ENCODE data around the gene RABGGTB. TPM values are rescaled to one million over a fixed set of nuclear protein-coding genes. Genes with fewer than 3 reads are reported as not detected.

The RABGGTB gene
- total RNA-seq: 93.0 and 104 TPM in 2 replicates

DNA sequence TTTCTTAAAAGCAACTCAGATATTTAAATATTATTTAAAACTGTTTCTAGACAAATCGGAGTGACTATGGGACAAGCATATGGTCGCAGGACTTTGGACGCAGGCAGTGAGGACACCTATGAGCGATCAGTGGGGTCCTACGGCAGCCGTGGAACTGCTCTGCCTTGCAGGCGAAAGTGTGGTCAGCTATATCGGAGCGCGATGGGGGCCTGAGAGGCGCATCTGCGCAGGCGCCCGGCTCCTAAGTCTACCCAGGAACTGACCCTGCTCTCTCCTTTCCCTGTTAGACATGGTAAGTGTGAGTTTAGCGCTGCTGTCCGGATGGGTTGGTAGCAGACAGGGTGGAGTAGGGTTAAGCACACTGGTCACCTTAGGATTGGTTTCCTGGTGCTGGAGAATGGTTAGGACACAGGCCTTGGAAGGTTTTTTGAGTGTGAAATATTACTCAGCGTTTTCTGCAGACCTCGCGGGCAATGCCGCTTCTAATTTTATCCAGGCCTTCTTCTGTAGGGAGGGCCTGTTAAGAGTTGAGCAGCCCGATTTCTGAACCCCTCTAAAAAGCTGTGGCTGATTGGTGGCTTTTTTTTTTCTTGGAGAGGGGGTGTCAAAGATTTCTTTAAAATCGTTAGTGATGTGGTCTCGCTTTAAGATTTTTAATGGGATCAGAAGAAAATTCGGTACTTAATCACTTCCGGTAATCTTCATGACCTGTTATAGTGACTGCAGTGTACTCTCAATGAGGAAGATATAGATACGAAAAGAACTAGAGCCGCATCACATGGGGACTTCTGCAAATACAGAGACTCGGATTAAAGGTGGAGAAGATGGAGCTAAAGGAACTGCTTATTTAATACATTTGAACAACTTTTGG, at the start of gene RABGGTB:
TSS of gene RABGGTB (plus strand) at position 274 of the 871 bp plus-strand sequence. CDS start at position 290, 16 bp downstream.

DNA sequence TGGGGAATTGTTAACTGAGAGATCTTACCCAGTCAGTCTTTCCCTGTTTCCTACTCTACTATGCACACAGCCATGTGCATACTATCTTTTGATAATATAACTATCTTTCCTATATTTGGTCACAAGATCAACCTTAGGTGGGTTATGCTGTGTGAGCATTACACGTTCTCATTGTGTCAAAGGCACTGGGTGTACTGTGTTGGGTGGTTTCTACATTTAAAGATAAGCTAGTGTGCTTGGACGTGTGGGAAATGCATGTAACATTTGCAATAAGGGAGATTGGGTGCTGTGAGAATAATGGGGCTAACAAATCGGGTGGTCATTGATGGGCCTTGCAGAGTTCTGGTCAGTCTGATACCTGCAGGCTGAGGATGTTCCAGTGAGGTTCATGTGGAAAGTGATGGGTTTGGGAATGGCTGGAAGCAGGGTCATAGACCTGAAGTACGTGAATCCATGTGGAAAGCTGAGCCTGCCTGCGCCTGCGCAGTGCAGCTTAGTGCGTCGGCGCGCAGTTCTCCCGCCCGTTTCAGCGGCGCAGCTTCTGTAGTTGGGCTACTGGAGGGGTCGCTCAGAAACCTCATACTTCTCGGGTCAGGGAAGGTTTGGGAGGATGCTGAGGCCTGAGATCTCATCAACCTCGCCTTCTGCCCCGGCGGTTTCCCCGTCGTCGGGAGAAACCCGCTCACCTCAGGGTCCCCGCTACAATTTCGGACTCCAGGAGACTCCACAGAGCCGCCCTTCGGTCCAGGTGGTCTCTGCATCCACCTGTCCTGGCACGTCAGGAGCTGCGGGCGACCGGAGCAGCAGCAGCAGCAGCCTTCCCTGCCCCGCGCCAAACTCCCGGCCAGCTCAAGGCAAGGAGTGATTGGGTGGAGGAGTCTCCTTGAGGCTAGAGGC, 10.6 kb downstream of the RABGGTB start, which contains the start of gene MSH4:
TSS of gene MSH4 (plus strand) at position 507 of the 897 bp plus-strand sequence. CDS start at position 611, 104 bp downstream.

Small RNA genes lying within 50 kb of the gene (small RNA-seq; reads per million reads assigned to genes)
- gene SNORD45A: not detected
- gene SNORD45B: not detected
- gene SNORD45C: not detected

Other genes starting within 250 kb of the RABGGTB start
- not detected in 2 replicates for gene SLC44A5, start 175.1 kb upstream of the RABGGTB start, total RNA-seq
- gene ACADM, start 61.5 kb upstream of the RABGGTB start, total RNA-seq: 20.2 and 25.6 TPM in 2 replicates
- gene MSH4, start 10.6 kb downstream of the RABGGTB start, total RNA-seq: under 0.01 and 0.20 TPM in 2 replicates
- gene ASB17, start 146.1 kb downstream of the RABGGTB start, total RNA-seq: not detected in 2 replicates